ENCODE measurements around the gene TXNL1.
A peak's percentile ranks its signal among the peaks of the same experiment; 100 is the strongest.

The TXNL1 gene

GRCh38 chr18:56570978-56571377 is 67.4 kb downstream of the TXNL1 start:
- no peak for DNase-seq (ENCODE audit: low read depth)
- no peak for TF ChIP-seq CTCF (IDR thresholded peaks at IDR 0.05; ENCODE audit: insufficient read depth, low read depth, low read length, missing control alignments)
- H3K4me3 ChIP-seq (ENCODE audit: low read depth, low read length) = no peak overlapping the region

- DNase-seq (ENCODE audit: low read depth) = no peak
- no peak overlapping the region for H3K4me3 ChIP-seq (ENCODE audit: low read depth, low read length)
- TF ChIP-seq CTCF (IDR thresholded peaks at IDR 0.05; ENCODE audit: insufficient read depth, low read depth, low read length, missing control alignments) = no peak
These were observed 69.0 kb downstream of the TXNL1 start for GRCh38 chr18:56569416-56569815.

GRCh38 chr18:56568986-56569385 is 69.4 kb downstream of the TXNL1 start:
- no peak overlapping the region for H3K4me3 ChIP-seq (ENCODE audit: low read depth, low read length)
- DNase-seq (ENCODE audit: low read depth) = no peak
- TF ChIP-seq CTCF (IDR thresholded peaks at IDR 0.05; ENCODE audit: insufficient read depth, low read depth, low read length, missing control alignments) = no peak

GRCh38 chr18:56565551-56566345 is 72.6 kb downstream of the TXNL1 start:
- no peak for DNase-seq (ENCODE audit: low read depth)
- TF ChIP-seq CTCF (IDR thresholded peaks at IDR 0.05; ENCODE audit: insufficient read depth, low read depth, low read length, missing control alignments) = no peak
- no peak overlapping the region for H3K4me3 ChIP-seq (ENCODE audit: low read depth, low read length)

- DNase-seq (ENCODE audit: low read depth) = no peak
- no peak overlapping the region for H3K4me3 ChIP-seq (ENCODE audit: low read depth, low read length)
- TF ChIP-seq CTCF (IDR thresholded peaks at IDR 0.05; ENCODE audit: insufficient read depth, low read depth, low read length, missing control alignments) = no peak
These were observed 73.3 kb downstream of the TXNL1 start for GRCh38 chr18:56565046-56565445.

- peak; percentile 44 for TF ChIP-seq CTCF (IDR thresholded peaks at IDR 0.05; ENCODE audit: insufficient read depth, low read depth, low read length, missing control alignments)
- DNase-seq (ENCODE audit: low read depth) = peak; percentile 49
- no peak overlapping the region for H3K4me3 ChIP-seq (ENCODE audit: low read depth, low read length)
These were observed 74.8 kb downstream of the TXNL1 start for GRCh38 chr18:56563568-56563967.

- TF ChIP-seq CTCF (IDR thresholded peaks at IDR 0.05; ENCODE audit: insufficient read depth, low read depth, low read length, missing control alignments) = no peak
- no peak for DNase-seq (ENCODE audit: low read depth)
- H3K4me3 ChIP-seq (ENCODE audit: low read depth, low read length) = no peak overlapping the region
These were observed 75.9 kb downstream of the TXNL1 start for GRCh38 chr18:56562479-56562878.

Data from GM12865 (cell line).